OCI-LY1 (cell line): Measurements from ENCODE around the gene CFAP52.
A peak's percentile ranks its signal among the peaks of the same experiment; 100 is the strongest.
"Not testable (repeated sequence)": the region's sequence is repeated elsewhere in the genome, so short reads cannot be mapped to it uniquely, and the experiment has no call there.

ENCODE experiments used
- CTCF ChIP-seq: fragments of 200-600 bp; sonication (generic), shearing (Covaris generic); IDR thresholded peaks from 2 replicates; pipeline ENCODE4 v1.5.1; 2017; ENCODE audit warnings: mild to moderate bottlenecking, antibody characterized with exemption, low read length, moderate library complexity, mixed read lengths
- EZH2 ChIP-seq: fragments of 200-600 bp; sonication (generic), shearing (Covaris generic); IDR thresholded peaks from 2 replicates; pipeline ENCODE4 v1.8.0; 2017; ENCODE audit warnings: borderline replicate concordance, mixed run types, mild to moderate bottlenecking, antibody characterized with exemption, low read length, moderate library complexity, mixed read lengths

GRCh38 chr17:9554715-9555114 is 21.7 kb upstream of the CFAP52 start:
- peak; percentile 39 for TF ChIP-seq CTCF
- TF ChIP-seq EZH2: not testable (repeated sequence)
